ENCODE results near the gene OCIAD1.
A peak's percentile ranks its signal among the peaks of the same experiment; 100 is the strongest.
"Not testable (repeated sequence)": the region's sequence is repeated elsewhere in the genome, so short reads cannot be mapped to it uniquely, and the experiment has no call there.

OCIAD1 gene, protein sequence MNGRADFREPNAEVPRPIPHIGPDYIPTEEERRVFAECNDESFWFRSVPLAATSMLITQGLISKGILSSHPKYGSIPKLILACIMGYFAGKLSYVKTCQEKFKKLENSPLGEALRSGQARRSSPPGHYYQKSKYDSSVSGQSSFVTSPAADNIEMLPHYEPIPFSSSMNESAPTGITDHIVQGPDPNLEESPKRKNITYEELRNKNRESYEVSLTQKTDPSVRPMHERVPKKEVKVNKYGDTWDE

DNA sequence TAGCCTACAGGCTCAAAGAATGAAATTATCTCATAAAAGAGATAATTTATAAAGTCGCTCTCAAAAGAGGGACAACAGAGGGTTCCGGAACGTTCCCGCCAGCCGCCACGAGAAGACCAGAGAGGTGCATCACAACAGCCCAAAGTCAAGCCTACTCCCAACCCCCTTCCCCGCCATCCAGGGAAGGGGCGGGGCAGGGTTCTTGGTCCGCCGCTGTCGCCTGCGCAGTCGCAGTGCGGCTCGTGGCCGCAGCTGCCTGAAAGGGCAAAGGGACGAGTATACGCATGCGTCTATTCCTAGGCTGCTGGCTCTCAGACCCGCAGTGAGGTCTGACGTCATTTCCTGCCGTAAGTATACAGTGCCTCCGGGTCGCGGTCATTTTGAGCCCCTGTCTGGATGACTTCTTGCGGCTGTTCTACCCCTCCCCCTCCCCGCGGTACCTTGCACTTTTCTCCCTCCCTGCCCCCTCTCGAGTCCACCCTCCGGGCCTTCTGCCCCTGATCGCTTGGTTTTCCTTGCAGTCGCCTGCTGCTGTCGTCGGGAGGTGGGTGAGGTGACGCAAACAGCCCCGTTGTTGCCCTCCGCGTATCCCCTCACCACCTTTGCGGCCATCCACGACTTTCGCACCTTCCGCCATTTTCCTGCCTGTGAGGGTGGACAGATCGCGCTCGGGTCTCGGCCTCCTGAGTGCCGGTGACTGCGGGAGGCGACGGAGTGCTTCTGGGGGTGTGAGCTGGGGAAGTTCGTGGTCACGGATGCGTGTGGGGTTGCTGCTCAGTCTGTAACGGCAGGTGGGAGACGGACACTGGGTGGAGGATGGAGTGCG lies at the start of gene OCIAD1:
OCIAD1 (plus strand) TSS at position 383 of the 826 bp plus-strand sequence. CDS start 1,537 bp downstream, outside the sequence.
- peak; percentile 88 to 93 for DNase-seq (ENCODE audit: low read depth in 2 of 2)

DNA sequence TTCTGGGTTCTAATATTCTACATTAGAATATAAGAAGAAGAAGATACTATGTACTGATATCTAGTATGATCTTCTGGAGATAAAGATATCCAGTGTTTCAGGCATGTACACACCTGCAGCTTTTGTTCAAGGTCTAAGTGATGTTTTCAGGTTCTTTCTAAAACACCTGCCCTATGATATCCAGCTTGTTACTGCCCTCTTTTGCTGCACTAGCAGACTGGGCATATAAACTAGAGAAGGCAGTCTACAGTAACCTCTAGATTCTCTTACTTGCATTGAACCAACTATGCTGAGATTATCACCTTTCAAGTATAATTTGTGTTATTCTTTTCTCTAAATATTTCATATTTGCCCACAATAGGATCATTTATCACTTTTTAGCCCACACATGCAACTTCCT lies 48.9 kb upstream of the OCIAD1 start:
- DNase-seq (ENCODE audit: low read depth in 2 of 2), result no peak

DNA sequence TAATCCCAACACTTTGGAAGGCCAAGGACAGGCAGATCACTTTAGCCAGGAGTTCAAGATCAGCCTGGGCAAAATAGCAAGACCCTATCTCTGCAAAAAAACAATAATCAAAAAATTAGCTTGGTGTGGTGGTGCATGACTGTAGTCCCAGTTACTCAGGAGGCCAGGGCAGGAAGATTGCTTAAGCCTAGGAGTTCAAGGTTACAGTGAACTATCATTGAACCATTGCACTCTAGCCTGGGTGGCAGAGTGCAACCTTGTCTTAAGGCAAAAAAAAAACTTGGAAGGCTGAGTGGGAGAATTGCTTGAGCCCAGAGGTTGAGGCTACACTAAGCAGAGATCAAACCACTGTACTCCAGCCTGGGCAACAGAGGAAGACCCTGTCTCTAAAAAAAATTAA lies 45.6 kb upstream of the OCIAD1 start:
- no peak for DNase-seq (ENCODE audit: low read depth in 2 of 2)

DNA sequence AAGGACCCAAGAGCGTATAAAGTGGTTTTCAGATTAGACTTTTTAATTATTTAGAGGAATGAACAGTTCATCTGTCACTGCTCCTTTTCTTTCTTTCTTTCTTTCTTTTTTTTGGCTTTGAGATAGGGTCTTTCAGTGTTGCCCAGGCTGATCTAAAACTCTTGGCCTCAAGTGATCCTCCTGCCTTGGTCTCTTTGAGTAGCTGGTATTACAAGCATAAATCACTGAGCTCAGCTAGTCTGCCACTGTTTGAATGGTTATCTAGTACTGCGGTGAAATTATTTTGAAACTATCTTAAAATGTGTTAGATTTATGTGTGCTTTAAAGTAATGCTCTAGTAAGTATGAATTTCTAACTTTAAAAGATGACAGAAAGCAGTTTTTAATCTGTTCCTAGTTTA lies 44.3 kb upstream of the OCIAD1 start:
- DNase-seq (ENCODE audit: low read depth in 2 of 2), result no peak

DNA sequence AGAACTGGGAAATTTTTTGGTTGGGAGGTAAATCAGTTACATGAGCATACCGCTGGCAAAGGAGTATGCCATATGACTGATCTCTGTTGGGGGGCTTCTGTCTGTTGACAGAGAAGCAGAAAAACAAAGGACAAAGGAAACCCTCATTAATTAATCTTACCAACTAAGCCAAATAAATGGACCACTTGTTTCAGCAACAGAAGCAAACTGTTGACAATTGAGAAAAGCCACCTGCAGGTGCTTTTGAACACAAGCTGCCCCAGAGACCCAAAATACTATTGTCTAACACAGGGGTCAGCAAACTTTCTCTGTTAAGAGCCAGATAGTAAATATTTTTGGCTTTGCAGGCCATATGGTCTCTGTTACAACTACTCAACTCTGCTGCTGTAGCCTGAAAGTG lies 43.8 kb upstream of the OCIAD1 start:
- no peak for DNase-seq (ENCODE audit: low read depth in 2 of 2)

DNA sequence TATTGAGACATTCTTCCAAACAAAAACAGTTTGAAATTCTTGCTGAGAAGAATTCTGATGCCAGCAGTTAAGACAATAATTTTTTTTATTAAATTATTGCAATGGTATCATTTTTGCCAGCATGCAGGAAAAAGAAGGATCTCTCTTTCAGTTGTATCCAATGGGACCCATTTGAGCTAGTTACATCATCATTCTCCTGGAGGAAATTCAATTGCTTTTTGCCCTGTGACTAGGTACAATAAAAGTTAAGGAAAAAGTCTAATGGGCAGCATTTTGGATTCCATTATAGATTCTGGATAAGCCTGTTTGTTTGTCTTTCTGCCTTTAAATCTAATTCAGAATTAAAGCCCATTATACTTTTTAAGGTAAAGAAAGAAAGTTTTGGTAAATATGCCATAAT lies 40.3 kb upstream of the OCIAD1 start:
- DNase-seq (ENCODE audit: low read depth in 2 of 2), result no peak

DNA sequence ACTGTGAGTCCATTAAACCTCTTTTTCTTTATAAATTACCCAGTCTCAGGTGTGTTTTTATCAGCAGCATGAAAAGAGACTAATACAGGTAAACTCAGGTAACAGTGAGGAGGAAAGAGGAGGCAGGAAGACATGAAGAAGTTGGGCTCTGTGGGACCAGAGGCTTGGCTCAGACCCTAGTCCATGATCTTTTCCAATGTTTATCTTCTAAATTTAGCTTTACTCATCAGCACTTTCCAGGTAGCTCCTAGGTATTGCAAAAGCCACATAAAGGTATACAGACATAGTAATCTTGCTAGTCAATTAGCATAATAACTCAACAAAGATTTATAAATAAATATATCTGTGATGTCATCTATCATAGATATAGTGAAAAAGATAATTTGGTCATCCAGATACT lies 39.6 kb upstream of the OCIAD1 start:
- DNase-seq (ENCODE audit: low read depth in 2 of 2), result no peak

DNA sequence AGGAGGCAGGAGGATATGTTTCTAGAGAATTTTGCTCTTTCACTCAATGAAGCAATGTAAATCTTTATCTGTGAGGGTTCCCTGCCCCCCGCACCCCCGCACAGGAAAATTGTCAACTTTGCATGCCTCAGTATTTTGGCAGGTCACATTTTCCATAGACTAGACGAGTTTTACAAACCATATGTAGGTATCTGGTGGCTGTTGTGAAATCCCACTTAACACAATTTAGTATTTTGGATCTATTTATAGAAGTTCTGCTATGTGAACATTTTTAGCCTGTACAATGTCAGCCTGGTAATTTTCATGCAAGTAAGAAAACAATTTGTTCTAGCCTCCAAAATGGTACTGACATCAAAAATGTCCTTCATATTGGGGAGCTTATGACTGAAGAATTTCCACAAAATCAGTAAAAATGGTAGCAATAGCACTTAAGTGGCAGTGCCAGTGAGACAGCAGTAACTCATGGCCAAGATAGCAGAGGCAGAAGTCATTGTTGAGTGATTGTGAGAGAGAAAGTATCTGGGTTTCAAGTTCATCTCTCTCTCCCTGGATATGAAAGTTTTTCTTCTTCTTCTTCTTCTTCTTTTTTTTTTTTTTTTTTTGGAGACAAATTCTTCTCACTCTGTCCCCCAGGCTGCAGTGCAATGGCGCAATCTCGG lies 38.4 kb upstream of the OCIAD1 start:
- DNase-seq (ENCODE audit: low read depth in 2 of 2), result no peak

DNA sequence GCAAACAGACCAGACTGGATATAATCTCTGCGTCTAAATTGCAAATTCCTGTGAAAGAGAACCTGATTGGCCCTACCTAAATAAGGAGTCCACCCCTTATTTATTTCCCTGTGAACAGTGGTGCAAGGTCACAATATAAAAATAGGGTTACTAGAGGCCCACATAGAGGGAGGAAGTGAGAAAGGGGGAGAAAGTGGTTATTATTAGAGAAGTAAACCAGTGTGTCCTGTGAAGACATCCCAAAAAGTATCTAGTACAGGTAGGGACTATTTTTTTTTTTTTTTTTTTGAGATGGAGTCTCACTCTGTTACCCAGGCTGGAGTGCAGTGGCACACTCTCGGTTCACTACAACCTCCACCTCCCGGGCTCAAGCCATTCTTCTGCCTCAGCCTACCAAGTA lies 35.8 kb upstream of the OCIAD1 start:
- DNase-seq (ENCODE audit: low read depth in 2 of 2), result no peak

DNA sequence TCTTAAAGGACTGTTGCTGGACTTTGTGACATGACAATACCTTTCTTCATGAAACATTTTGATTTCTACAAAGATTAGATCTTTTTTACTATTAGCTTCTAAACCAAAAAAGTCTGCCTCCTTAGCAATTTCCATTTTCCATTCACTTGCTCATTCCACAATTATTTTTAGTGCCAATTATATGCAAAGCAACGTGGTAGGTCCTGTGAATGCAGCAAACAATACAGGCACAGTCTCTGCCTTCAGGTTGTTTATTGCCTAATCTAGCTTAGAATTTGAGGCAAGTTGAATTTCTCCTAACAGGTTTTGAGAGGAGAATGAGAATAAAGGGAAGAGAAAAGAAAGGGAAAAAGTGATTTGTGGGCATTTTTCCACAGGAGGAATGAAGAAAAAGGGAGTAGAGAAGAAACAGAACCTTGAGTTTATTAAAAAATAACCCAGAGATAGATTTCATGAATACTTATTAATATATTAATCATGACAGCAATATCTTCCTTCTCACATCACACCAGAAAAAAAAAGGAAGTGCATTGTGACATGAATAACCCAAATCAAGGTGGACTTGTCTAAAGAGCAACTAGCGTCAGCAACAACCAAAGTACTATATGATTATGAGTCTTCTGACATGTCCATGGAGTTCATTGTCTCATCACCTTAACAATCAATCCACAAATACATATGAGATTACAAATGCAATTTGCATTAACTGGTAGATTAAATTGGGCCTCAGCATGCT lies 34.5 kb upstream of the OCIAD1 start:
- no peak for DNase-seq (ENCODE audit: low read depth in 2 of 2)

DNA sequence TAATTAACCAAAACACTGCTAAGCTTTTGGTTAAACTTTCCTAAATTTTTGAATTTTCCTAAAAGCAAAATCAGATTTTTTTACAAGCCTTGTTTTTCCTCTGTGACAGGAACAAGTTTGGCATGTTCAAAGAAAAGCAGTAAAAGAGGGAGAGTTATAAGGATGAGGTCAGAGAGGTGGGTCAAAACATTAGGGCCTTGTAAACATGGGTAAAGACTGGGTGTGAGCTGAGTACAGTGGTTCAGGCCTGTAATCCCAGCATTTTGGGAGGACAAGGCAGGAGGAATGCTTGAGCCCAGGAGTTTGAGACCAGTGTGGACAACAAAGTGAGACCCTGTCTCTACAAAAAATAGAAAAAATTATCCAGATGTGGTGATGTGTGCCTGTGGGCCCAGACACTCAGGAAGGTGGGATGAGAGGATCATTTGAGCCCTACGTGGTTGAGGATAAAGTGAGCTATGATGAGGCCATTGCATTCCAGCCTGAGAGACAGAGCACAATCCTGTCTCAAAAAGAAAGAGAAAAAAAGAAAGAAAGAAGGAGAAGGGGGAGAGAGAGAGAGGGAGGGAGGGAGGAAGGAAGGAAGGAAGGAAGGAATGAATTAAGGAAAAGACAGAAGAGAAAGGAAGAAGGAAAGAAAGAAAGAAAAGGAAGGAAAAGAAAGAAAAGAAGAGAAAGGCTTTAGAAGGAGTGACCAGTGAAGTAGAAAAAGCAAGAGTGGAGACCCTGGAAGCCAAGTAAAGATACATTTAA lies 33.8 kb upstream of the OCIAD1 start:
- DNase-seq (ENCODE audit: low read depth in 2 of 2), result no peak

DNA sequence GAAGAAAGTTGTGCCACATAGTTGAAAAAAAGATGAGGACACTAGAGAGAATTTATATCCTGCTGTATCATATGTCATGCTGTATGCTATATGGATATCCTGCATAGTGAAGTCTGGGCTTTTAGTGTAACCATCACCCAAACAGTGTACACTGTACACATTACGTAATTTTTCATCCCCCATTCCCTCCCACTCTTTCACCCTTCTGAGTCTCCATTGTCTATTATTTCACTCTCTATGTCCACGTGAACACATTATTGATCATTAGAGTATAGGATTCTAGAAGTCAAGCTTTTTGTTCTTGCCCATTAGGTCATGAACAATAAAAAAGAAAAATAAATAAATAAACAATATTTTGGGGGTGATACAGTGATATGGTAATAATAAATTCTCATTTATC lies 32.8 kb upstream of the OCIAD1 start:
- DNase-seq (ENCODE audit: low read depth in 2 of 2), result no peak

DNA sequence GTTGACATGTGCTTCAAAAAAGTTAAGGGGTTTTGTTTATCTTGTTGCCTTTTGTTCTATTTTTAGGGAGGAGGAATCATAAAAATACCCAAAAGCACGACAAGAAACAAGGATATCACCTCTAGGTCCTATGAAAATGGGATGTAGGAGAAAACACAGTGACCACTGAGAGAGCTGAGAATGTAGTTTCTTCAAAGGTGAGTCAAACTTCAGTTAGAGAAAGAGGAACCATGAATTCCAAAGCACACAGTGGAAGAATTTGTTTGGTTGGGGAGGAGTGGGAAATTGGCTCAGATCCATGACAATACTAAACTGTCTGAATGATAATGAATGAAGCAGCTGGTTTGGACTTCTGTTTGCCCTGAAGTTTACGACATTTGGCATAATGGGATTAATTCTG lies 31.7 kb upstream of the OCIAD1 start:
- DNase-seq (ENCODE audit: low read depth in 2 of 2), result no peak

DNA sequence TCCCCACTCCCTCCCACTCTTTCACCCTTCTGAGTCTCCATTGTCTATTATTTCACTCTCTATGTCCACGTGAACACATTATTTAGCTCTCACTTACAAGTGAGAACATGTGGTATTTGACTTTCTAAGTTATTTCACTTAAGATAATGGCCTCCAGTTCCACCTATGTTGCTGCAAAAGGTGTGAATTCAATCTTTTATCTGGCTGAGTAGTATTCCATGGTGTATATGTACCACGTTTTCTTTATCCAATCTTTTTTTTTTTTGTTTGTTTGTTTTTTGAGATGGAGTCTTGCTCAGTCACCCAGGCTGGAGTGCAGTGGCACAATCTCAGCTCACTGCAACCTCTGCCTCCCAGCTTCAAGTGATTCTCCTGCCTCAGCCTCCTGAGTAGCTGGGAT lies 30.7 kb upstream of the OCIAD1 start:
- DNase-seq (ENCODE audit: low read depth in 2 of 2), result not testable (repeated sequence)

DNA sequence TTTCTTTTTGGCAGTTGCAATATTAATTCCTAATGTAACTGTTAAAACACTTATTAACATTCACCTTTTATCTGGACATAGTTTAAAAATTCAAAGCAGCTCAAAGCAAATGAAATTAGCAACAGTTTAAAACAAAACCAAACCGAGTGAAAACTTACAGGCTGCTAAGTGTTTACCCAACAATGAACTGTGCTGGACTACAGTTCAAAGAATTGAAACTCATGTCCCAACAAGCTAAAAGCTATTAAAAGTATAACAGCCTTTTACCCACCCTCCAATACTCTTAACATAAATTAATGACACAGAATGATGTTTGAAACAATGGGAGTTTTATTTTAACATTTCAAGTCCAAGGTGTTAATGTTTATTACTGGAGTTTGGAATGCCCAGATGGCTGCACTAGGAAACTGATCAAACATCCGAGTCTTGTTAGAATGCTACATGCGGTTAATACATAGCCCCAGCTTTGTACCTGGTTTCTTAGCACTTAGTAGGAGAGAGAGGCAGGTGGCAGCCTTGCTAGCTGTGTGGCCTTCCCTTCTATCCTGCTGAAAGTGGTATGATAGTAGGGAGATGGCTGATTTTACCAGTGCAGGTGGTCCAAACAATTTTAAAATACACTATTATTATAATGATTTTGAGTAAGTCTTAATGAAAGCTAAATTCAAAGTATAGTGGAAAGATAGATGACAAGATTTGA lies 29.7 kb upstream of the OCIAD1 start:
- no peak for DNase-seq (ENCODE audit: low read depth in 2 of 2)

DNA sequence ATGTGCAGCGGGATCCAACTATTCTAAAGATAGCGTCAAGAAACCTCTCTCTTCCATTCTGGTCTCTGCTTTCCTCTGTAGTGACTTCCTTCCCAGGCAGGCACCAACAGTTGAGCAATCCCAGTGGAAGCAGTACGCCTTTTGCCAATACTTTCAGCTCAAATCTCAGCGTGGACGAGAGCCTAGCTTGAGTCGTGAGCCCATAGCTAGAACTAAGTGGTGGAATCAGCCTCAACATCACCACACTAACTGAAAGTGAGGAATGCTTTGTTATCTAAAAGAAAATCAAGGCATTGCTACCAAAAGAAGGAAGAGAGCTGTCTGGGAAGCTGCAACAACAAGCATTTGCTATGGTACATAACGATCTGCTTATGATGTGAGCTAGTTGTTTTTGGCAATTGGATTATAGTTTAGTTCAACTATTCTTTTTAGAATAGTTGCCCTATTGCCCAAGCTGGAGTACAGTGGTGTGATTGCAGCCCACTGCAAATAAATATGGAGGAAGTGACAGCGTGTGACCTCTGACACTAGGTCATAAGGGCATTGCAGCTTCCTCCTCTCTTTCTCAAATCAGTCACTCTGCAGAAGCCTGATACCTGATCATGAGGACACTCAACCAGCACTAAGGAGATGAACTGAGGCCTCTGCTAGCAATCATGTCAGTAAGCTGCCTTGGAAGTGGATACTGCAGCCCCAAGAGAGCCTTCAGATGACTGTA lies 26.1 kb upstream of the OCIAD1 start:
- no peak for DNase-seq (ENCODE audit: low read depth in 2 of 2)

DNA sequence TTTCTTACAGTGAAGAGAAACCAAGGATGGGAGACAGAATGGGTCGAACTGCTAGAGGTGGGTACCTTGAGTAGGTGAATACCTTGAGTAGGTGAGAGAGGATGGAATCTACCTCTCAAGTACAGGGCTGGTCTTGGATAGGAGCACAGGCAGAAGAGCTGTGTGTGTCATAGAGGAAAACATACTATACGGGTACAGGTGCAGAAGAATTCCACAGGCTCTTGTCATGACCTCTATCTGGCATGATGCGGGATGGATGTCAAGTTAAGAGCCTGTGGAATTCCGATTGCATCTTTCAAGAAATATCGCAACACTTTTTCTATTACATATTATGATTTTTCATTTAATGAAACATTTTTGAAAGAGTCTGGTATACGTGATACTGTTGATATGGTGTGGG lies 18.0 kb upstream of the OCIAD1 start:
- DNase-seq (ENCODE audit: low read depth in 2 of 2), result no peak

DNA sequence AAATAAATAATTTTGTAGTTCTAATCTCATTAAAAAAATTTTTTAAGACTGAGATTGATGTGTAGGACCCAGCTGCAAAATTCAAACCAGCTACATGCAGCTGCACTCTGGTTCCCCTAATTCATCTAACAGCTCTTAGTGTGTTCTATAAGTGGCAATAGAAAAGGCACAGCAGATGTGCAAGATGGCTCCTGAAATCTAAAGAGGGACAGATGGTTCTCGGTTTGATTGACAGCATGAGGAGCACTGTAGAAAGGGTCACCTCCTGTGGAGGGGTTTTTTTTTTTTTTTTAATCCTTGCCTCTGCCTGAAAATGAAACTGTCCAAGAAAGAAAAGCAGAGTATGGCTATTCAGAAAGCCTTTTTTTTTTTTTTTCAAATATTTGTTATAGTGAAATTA lies 16.9 kb upstream of the OCIAD1 start:
- no peak for DNase-seq (ENCODE audit: low read depth in 2 of 2)

DNA sequence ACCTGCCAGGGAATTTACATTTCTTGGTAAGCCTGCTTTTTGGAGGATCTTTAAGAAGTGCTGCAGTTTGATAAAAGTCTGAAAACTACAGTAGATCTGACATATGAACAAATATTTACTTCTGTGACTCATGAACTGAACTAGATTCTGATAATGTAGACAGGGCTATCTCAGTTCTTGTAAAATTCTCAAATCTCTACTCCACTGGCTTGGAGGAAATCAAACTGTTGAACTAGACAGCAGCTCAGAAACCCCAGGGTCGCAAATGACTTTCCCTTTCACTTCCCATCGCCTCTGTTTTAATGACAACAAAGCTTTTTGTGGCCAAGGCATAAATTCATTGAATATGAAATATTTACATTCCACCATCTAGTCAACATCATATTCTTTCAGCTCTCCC lies 15.4 kb upstream of the OCIAD1 start:
- DNase-seq (ENCODE audit: low read depth in 2 of 2), result no peak

DNA sequence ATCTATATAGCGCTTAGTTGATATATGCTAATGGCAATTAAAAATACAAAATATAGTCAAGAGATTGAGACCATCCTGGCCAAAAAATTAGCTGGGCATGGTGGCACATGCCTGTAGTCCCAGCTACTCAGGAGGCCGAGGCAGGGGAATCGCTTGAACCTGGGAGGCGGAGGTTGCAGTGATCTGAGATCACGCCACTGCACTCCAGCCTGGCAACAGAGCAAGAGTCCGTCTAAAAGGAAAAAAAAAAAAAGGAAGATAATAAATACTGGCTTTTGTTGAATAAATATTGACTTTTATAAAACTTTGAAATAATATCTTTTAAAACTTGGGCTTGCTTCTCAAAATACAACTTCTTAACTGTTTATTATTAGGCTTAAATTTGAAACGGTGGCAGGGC lies 14.6 kb upstream of the OCIAD1 start:
- DNase-seq (ENCODE audit: low read depth in 2 of 2), result not testable (repeated sequence)
